ENCODE results near the gene GMFB.

GRCh38 chr14:54497224-54497623 is 8.4 kb upstream of the GMFB start:
- no peak for TF ChIP-seq CTCF (conservative IDR thresholded peaks at IDR 0.05; ENCODE audit: low read depth, low read length)
- no peak for TF ChIP-seq EZH2 (IDR thresholded peaks at IDR 0.05; ENCODE audit: low read length, unreplicated experiment)
- no peak for TF ChIP-seq EZH2phosphoT487 (IDR thresholded peaks at IDR 0.05; ENCODE audit: borderline replicate concordance, low read length)
